HepG2 (cell line): Measurements from ENCODE around the gene SYMPK. TPM values are rescaled to one million over a fixed set of nuclear protein-coding genes. Genes with fewer than 3 reads are reported as not detected.
A peak's percentile ranks its signal among the peaks of the same experiment; 100 is the strongest.

ENCODE experiments used
- ATAC-seq: fragments of 200-7000 bp; cut with Tn5 transposase; 3 replicates; pipeline ENCODE4 v1.9.1; 2020; ENCODE audit warnings: mild to moderate bottlenecking, moderate library complexity
- BruUV-seq: library from RNA; stranded (reverse); fragments of 400-500 nt; replicated peaks from 2 replicates; lab custom pipeline; 2021; lab: Mats Ljungman, UMichigan
- CTCF ChIA-PET: fragments of 300-600 bp; formaldehyde crosslinking; extraction: SDS; loops from one replicate; lab custom pipeline; 2021; ENCODE audit warnings: low total read pairs, inconsistent platforms, low intra/inter-chr PET ratio; lab: Yijun Ruan, JAX
- POLR2A ChIA-PET: fragments of 350-600 bp; sonication (Branson Sonifier 250); formaldehyde crosslinking; loops from one replicate; lab custom pipeline; 2020; ENCODE audit warnings: antibody characterized with exemption, inconsistent platforms; lab: Yijun Ruan, JAX
- DNase-seq: peaks from one replicate; pipeline ENCODE4 v3.0.0-alpha.2; 2015; ENCODE audit warnings: low spot score
- FAIRE-seq: peaks from 3 replicates; lab custom pipeline; 2011; peaks lifted over from hg19 to GRCh38; lab: Jason Lieb, UNC
- H2AFZ ChIP-seq: one replicate; pipeline ENCODE4 v1.6.1; 2011; ENCODE audit warnings: low read length, inconsistent platforms
- H3K27ac ChIP-seq: fragments of 300-600 bp; 3 replicates; pipeline ENCODE4 v1.8.0; 2011; ENCODE audit warnings: mixed run types, mild to moderate bottlenecking, mixed read lengths, low read length, inconsistent platforms; ENCODE audit not compliant: insufficient read depth; ENCODE audit errors: extremely low read length
- H3K27me3 ChIP-seq, 2 experiments: fragments of 200-600 bp in 1 of 2; 2 replicates in 1 of 2; 3 replicates in 1 of 2; pipeline versions ENCODE4 v1.6.0 to v1.8.0; 2011; ENCODE audit warnings: low read length in 2 of 2, mild to moderate bottlenecking in 2 of 2, moderate library complexity in 2 of 2, inconsistent platforms in 1 of 2; ENCODE audit not compliant: insufficient read depth in 2 of 2, control insufficient read depth in 1 of 2
- H3K36me3 ChIP-seq, 2 experiments: fragments of 200-600 bp in 1 of 2; replicated peaks in 1 of 2; 2 replicates in 1 of 2; 3 replicates in 1 of 2; pipeline versions ENCODE4 v1.5.1 to v1.8.0; 2011; ENCODE audit warnings: low read length in 2 of 2, inconsistent platforms in 1 of 2; ENCODE audit not compliant: insufficient read depth in 2 of 2, control insufficient read depth in 1 of 2
- H3K4me1 ChIP-seq: 2 replicates; pipeline ENCODE4 v1.5.1; 2012; ENCODE audit warnings: low read length, inconsistent platforms; ENCODE audit not compliant: insufficient read depth
- H3K4me2 ChIP-seq: 2 replicates; pipeline ENCODE4 v1.6.0; 2011; ENCODE audit warnings: low read depth, low read length, inconsistent platforms
- H3K4me3 ChIP-seq, 3 experiments: fragments of 200-600 bp in 1 of 3; sonication (generic), shearing (Covaris generic) in 1 of 3; replicated peaks in 1 of 3; 2 replicates each; pipeline ENCODE4 v1.5.1; 2011 to 2016; ENCODE audit warnings: low read length in 3 of 3, inconsistent platforms in 2 of 3, low read depth in 2 of 3, mild to moderate bottlenecking in 2 of 3, control low read depth in 1 of 3, mixed read lengths in 1 of 3; ENCODE audit not compliant: insufficient read depth in 1 of 3
- H3K79me2 ChIP-seq: one replicate; pipeline ENCODE4 v1.6.1; 2011; ENCODE audit warnings: low read length, inconsistent platforms; ENCODE audit not compliant: insufficient read depth
- H3K9ac ChIP-seq: 2 replicates; pipeline ENCODE4 v1.6.0; 2011; ENCODE audit warnings: mild to moderate bottlenecking, low read depth, low read length, inconsistent platforms; ENCODE audit not compliant: insufficient read depth
- H3K9me3 ChIP-seq: 2 replicates; pipeline ENCODE4 v1.5.1; 2012; ENCODE audit warnings: mild to moderate bottlenecking, low read length
- H4K20me1 ChIP-seq: 2 replicates; pipeline ENCODE4 v1.6.0; 2011; ENCODE audit warnings: inconsistent platforms, mild to moderate bottlenecking, low read length, moderate library complexity; ENCODE audit not compliant: insufficient read depth
- AGO2 ChIP-seq: fragments of 200-400 bp; formaldehyde crosslinking; optimal IDR thresholded peaks from 2 replicates; pipeline ENCODE3; 2017; ENCODE audit warnings: mild to moderate bottlenecking, low read depth, low read length, moderate library complexity
- DNMT1 ChIP-seq: sonication (generic); formaldehyde crosslinking; IDR thresholded peaks from 2 replicates; pipeline ENCODE4 v1.5.1; 2020; ENCODE audit warnings: mild to moderate bottlenecking, missing genetic modification reagents
- GTF2F1 ChIP-seq: fragments of 150-350 bp; IDR thresholded peaks from 2 replicates; pipeline ENCODE4 v1.6.1; 2014; ENCODE audit warnings: low read length
- HDAC6 ChIP-seq: fragments of 200-600 bp; sonication (generic); IDR thresholded peaks from 2 replicates; pipeline ENCODE4 v1.7.0; 2017; ENCODE audit warnings: mild to moderate bottlenecking, antibody characterized with exemption, low read length, low read depth
- HIVEP1 ChIP-seq: sonication (generic); formaldehyde crosslinking; IDR thresholded peaks from 2 replicates; pipeline ENCODE4 v1.4.0; 2020; ENCODE audit warnings: mild to moderate bottlenecking, missing genetic modification reagents
- HNF1A ChIP-seq, 2 experiments: sonication (generic) in 1 of 2; formaldehyde crosslinking in 1 of 2; IDR thresholded peaks; 2 replicates each; pipeline versions ENCODE4 v1.4.0 to v1.6.1; 2016 to 2020; ENCODE audit warnings: borderline replicate concordance in 1 of 2, low read depth in 1 of 2, mild to moderate bottlenecking in 1 of 2, missing genetic modification reagents in 1 of 2
- MXD4 ChIP-seq: IDR thresholded peaks from 2 replicates; pipeline ENCODE4 v1.6.1; 2016; ENCODE audit warnings: mild to moderate bottlenecking, missing biosample characterization, missing genetic modification reagents
- ZNF772 ChIP-seq: sonication (generic); formaldehyde crosslinking; IDR thresholded peaks from 2 replicates; pipeline ENCODE4 v1.5.0; 2020; ENCODE audit warnings: mild to moderate bottlenecking, missing genetic modification reagents
- ZNF781 ChIP-seq: sonication (generic); formaldehyde crosslinking; IDR thresholded peaks from 2 replicates; pipeline ENCODE4 v1.5.1; 2020; ENCODE audit warnings: borderline replicate concordance, mild to moderate bottlenecking, missing genetic modification reagents; ENCODE audit errors: not compliant biosample characterization
- WGBS: methylation state at CpG from one replicate; pipeline ENCODE4 v1.1.6; 2017; ENCODE audit warnings: low lambda C conversion rate; 5-methylcytosine and 5-hydroxymethylcytosine counted together
- in situ Hi-C: cut with HindIII; loops from 2 replicates; pipeline ENCODE4 v1.10.0; 2017; ENCODE audit warnings: low pct_unique_long_range_greater_than_20kb; ENCODE audit not compliant: extremely low pct_ligation_motif_present
- intact Hi-C: fragments of 100-400 bp; cut with micrococcal nuclease; formaldehyde crosslinking; loops from one replicate; pipeline ENCODE4 v1.10.0; 2022; ENCODE audit not compliant: unreplicated experiment
- polyA plus RNA-seq, 8 experiments: library from polyadenylated mRNA; depleted of rRNA in 3 of 8; stranded (reverse) in 7 of 8; unstranded in 1 of 8; fragments of >200 nt; fragmentation: Illumina TruSeq in 4 of 8; extraction: Trizol in 4 of 8; gene quantifications; 2 replicates each; pipeline versions ENCODE4 v1.2.1 to v1.2.3, GENCODE V29; 2011 to 2016; ENCODE audit warnings: low read depth in 4 of 8, missing spikeins in 1 of 8, mixed read lengths in 1 of 8; ENCODE audit not compliant: insufficient read depth in 1 of 8
- total RNA-seq, 5 experiments: library from RNA; depleted of rRNA; stranded (reverse); fragments of >200 nt; fragmentation: Illumina TruSeq; extraction: Trizol; gene quantifications; 2 replicates each; pipeline ENCODE4 v1.2.3, GENCODE V29; 2016; ENCODE audit warnings: low read depth in 1 of 5
- TF ChIP-seq, protein P1 (sequence below): sonication (generic); formaldehyde crosslinking; IDR thresholded peaks from 2 replicates; pipeline ENCODE4 v1.8.1; 2022; ENCODE audit warnings: low read depth, mild to moderate bottlenecking, missing genetic modification reagents

SYMPK gene
- total and polyA plus RNA-seq, 2 of the 13 experiments (the other 11 are each of a cell fraction or from before 2014, with no cell fraction given), result 21.9 to 55.7 TPM

DNA sequence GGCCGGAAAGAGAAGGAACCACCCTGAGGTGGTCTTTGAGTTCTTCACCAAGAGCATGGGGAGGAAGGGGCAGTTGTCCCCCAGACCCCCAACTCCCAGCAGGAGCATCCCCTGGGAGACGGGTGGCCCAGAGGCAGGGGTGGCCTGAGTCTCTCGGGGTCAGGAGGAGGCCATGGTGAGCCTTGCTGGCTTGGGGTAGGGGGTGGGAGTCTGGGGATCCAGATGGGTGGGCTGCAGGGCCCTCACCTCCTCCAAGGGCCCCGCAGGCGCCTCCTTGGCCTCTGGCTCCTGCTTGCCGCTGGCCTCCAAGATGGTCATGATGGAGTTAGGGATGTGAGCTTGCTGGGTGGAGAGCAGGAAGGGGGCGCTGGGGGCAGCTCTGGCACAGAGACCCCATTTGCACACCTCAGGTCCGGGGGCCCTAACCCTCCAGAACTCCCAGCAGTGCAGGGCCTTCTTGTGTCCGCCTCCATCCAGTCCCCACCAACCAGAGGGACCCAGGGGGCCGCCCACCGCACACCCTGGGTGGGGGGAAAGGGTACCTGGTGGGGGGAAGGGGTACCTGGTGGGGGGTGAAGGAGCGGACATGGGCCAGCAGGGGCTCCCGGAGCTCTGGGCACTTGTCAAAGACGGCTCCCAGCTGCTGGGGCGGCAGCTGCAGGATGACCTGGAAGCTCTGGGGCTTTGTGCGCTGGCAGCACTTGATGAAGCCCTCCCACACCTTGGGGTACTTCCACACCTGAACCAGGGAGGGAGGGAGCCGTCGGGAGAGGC, 46.5 kb downstream of the SYMPK start:
- intact Hi-C loops (loop anchor here (1.0 to 5.0 kb wide), 4 partner anchors 48 to 261 kb away; partner anchors contain the start of gene FOXA3), in situ Hi-C loops (loop anchor here (10.0 kb wide), 1 partner anchor 198 kb away; no protein-coding TSS in a partner anchor)
- Histone ChIP-seq H4K20me1 (no peaks in the 10 kb centered on the region), H3K4me1 (no peaks in the 10 kb centered on the region), H3K27me3 (no peaks in the 10 kb centered on the region), H3K9ac (no peak overlapping the region), H3K36me3 (peaks cover 8 to 11% of the 10 kb centered on the region in 2 experiments), H3K4me3 (no peak overlapping the region), H3K9me3 (no peaks in the 10 kb centered on the region), H3K27ac (no peak overlapping the region), H2AFZ (no peak overlapping the region), H3K79me2 (no peaks in the 10 kb centered on the region), H3K4me2 (no peak overlapping the region)
- BruUV-seq, result no TSS peak
- WGBS, result 97% methylated on average over 7 of the region's 18 CpGs
- ChIA-PET CTCF (interaction anchor here (0.6 to 2.6 kb wide), 5 partner anchors 47 to 261 kb away, joined by 3 to 50 read pairs (median 4); partner anchors contain the start of genes IRF2BP1 and SYMPK), POLR2A (interaction anchor here (0.7 to 1.9 kb wide), 8 partner anchors 8 to 86 kb away, joined by 3 to 15 read pairs (median 4); partner anchors contain the start of genes FOXA3, SIX5 and SYMPK)
- ATAC-seq (peak; percentile 6; the same call in 2 of the 3 replicates), DNase-seq (no peak), FAIRE-seq (no peak)
- TF ChIP-seq GTF2F1 (no peak), HIVEP1 (peak; percentile 7; the same call in 1 of the 2 replicates), HNF1A (IDR thresholded peaks at IDR 0.05; ENCODE audit: low read depth) (no peak), HNF1A (CRISPR knock-in tag; IDR thresholded peaks at IDR 0.05; ENCODE audit: borderline replicate concordance) (no peak), AGO2 (peak; percentile 26), ZNF772 (CRISPR knock-in tag) (no peak), ZNF781 (CRISPR knock-in tag) (no peak), DNMT1 (CRISPR knock-in tag) (no peak), MXD4 (no peak), HDAC6 (no peak)
- TF ChIP-seq, protein P1, sequence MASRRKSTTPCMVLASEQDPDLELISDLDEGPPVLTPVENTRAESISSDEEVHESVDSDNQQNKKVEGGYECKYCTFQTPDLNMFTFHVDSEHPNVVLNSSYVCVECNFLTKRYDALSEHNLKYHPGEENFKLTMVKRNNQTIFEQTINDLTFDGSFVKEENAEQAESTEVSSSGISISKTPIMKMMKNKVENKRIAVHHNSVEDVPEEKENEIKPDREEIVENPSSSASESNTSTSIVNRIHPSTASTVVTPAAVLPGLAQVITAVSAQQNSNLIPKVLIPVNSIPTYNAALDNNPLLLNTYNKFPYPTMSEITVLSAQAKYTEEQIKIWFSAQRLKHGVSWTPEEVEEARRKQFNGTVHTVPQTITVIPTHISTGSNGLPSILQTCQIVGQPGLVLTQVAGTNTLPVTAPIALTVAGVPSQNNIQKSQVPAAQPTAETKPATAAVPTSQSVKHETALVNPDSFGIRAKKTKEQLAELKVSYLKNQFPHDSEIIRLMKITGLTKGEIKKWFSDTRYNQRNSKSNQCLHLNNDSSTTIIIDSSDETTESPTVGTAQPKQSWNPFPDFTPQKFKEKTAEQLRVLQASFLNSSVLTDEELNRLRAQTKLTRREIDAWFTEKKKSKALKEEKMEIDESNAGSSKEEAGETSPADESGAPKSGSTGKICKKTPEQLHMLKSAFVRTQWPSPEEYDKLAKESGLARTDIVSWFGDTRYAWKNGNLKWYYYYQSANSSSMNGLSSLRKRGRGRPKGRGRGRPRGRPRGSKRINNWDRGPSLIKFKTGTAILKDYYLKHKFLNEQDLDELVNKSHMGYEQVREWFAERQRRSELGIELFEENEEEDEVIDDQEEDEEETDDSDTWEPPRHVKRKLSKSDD (CRISPR knock-in tag), result no peak
